Measurements from ENCODE around the gene GFRA1. TPM values are rescaled to one million over a fixed set of nuclear protein-coding genes. Genes with fewer than 3 reads are reported as not detected.

GFRA1 gene
- polyA plus RNA-seq, 1 of the 3 experiments (the other 2 are of a cell fraction), result 1.6 TPM

GRCh38 chr10:116024271-116024878, 248.6 kb downstream of the GFRA1 start:
- Histone ChIP-seq H3K4me1 (ENCODE audit: control insufficient read depth in 1 of 2, insufficient read depth in 2 of 2, low read depth in 1 of 2, low read length in 1 of 2) (no peaks in the 10 kb centered on the region), H3K79me2 (ENCODE audit: insufficient read depth) (no peaks in the 10 kb centered on the region), H3K4me3 (ENCODE audit: low read depth in 2 of 2, low read length in 1 of 2) (no peak overlapping the region), H3F3A (replicated peaks; ENCODE audit: insufficient read depth) (no peaks in the 10 kb centered on the region), H4K20me1 (ENCODE audit: insufficient read depth) (no peaks in the 10 kb centered on the region), H2AFZ (ENCODE audit: low read depth) (no peak overlapping the region), H3K36me3 (replicated peaks in 1 of 2; ENCODE audit: control insufficient read depth in 1 of 2, insufficient read depth in 2 of 2, low read length in 1 of 2) (no peaks in the 10 kb centered on the region), H3K27ac (ENCODE audit: low read depth in 2 of 2, low read length in 1 of 2) (no peak overlapping the region), H3K9me2 (no peaks in the 10 kb centered on the region), H3K9me3 (no peaks in the 10 kb centered on the region), H3K27me3 (ENCODE audit: insufficient read depth) (no peaks in the 10 kb centered on the region), H3K4me2 (no peak overlapping the region), H3K9ac (no peak overlapping the region)
- TF ChIP-seq SIN3A (IDR thresholded peaks at IDR 0.05; ENCODE audit: borderline replicate concordance, low read depth, low read length) (no peak), TAF1 (IDR thresholded peaks at IDR 0.05; ENCODE audit: borderline replicate concordance, low read depth, low read length) (no peak), NRF1 (IDR thresholded peaks at IDR 0.05; ENCODE audit: low read depth, low read length) (no peak), ZBTB33 (IDR thresholded peaks at IDR 0.05; ENCODE audit: borderline replicate concordance, low read depth) (no peak), JUND (IDR thresholded peaks at IDR 0.05) (no peak), MEF2A (IDR thresholded peaks at IDR 0.05; ENCODE audit: borderline replicate concordance, low read depth) (no peak), MAX (IDR thresholded peaks at IDR 0.05; ENCODE audit: low read depth) (no peak), RFX5 (IDR thresholded peaks at IDR 0.05; ENCODE audit: low read length) (no peak), SMC3 (IDR thresholded peaks at IDR 0.05; ENCODE audit: low read depth, low read length) (no peak), REST (IDR thresholded peaks at IDR 0.05; ENCODE audit: low read depth, low read length) (no peak), EZH2phosphoT487 (IDR thresholded peaks at IDR 0.05; ENCODE audit: borderline replicate concordance, low read depth) (no peak), PBX3 (IDR thresholded peaks at IDR 0.05) (no peak), CHD2 (IDR thresholded peaks at IDR 0.05; ENCODE audit: low read length, partially characterized antibody) (no peak), FOXJ3 (CRISPR knock-in tag; IDR thresholded peaks at IDR 0.05) (no peak), RCOR1 (IDR thresholded peaks at IDR 0.05; ENCODE audit: low read length) (no peak), GATA2 (CRISPR knock-in tag; IDR thresholded peaks at IDR 0.05) (no peak), MXI1 (IDR thresholded peaks at IDR 0.05; ENCODE audit: low read depth, low read length) (no peak), NFIC (IDR thresholded peaks at IDR 0.05; ENCODE audit: borderline replicate concordance) (no peak), IRF3 (IDR thresholded peaks at IDR 0.05; ENCODE audit: low read depth, low read length) (no peak)
- 50% methylated on average over 3 of the region's 3 CpGs for WGBS (ENCODE audit: low lambda C conversion rate)
- ChIA-PET CTCF (interaction anchor here (0.6 to 0.8 kb wide), 2 partner anchors 57 to 58 kb away, joined by 3 read pairs; no protein-coding TSS in a partner anchor), POLR2A (no interaction called here)
- no peak for DNase-seq

Measured in SK-N-SH (cell line).